Esophagus squamous epithelium (tissue), 4 donors: Measurements from ENCODE around the gene CFAP20DC.

ENCODE experiments used
- CTCF ChIP-seq, 6 experiments: fragments of 450-650 bp in 4 of 6; fragments of 200-600 bp in 2 of 6; sonication (generic) in 2 of 6; IDR thresholded peaks; one replicate each; pipeline ENCODE4 v1.5.1; 2016 to 2019; ENCODE audit warnings: antibody characterized with exemption in 6 of 6, mild to moderate bottlenecking in 4 of 6, moderate library complexity in 4 of 6
- POLR2A ChIP-seq, 4 donors: fragments of 450-650 bp; IDR thresholded peaks; one replicate each; pipeline ENCODE4 v1.6.1; 2017; ENCODE audit warnings: antibody characterized with exemption in 4 of 4, mild to moderate bottlenecking in 4 of 4, moderate library complexity in 3 of 4

GRCh38 chr3:58800940-58801339 is 248.9 kb downstream of the CFAP20DC start:
- TF ChIP-seq CTCF (IDR thresholded peaks at IDR 0.05) (no peak), POLR2A (IDR thresholded peaks at IDR 0.05) (no peak)
